Inflammatory macrophage treated with lipopolysaccharide for 1 hour (primary cell): Measurements from ENCODE around the gene DLGAP1.

Source experiments
- DNase-seq, 2 donors: peaks; one replicate each; pipeline ENCODE4 v3.0.0-alpha.2; 2020 to 2022

Gene DLGAP1

DNA sequence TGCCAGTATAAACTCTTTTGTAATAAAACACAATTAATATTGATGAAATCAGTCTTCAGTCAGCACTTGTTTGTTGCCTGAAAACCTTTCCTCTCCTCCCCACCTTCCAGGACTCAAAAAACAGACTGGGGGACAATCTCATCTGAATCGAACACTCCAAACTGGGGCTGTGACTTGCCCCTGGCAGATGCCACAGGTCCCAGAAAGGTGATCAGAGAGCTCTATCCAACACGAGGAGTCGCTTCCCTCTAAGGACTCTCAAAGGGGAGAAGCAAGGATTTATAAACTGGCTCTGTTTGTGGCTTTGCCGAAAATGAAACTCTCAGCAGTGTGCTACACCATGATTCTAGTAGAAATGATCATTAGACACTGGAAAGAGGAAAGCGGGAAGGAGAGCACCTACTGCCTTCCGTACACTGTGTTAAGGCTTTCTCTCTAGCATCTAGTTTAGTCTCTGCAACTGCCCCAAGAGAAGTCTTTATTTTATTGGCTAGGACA lies 805.9 kb downstream of the DLGAP1 start:
- no peak for DNase-seq

DNA sequence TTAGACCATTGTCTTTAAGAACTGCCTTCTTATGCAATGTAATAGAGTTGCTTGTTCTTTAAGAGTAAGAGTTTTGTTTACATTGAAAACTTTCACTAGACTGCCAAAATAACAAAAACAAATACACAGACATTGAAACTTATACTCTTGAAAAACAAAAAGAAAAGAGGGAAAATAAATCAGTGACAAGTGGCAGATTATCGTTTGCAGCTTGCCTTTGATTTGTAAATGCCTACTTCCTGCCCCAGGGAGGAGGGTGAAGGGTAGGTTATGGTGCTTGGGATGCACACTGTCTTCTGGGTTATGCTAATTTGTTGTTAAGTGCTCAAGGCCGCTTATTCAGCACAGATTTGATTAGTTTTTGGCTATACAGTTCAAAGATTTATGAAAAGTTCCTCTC lies 806.5 kb downstream of the DLGAP1 start:
- DNase-seq: no peak

DNA sequence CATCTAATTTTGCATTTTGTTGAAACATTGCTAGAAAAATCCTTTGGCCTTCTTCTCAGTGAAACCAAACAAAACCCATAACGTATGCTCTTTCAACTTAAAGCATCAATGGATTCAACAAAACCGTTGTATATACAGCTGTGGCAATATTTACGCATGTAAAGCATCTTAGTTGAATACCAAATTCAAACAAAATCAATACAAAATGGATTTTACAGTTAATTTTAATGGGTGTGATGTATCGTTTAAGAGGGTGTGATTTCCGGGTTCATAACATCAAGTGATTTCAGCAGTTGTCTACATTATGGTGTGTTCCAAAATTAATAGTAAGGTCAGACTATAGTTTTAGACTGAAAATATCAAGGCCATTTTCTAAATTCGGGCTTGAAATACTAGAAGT lies 806.9 kb downstream of the DLGAP1 start:
- DNase-seq: no peak

DNA sequence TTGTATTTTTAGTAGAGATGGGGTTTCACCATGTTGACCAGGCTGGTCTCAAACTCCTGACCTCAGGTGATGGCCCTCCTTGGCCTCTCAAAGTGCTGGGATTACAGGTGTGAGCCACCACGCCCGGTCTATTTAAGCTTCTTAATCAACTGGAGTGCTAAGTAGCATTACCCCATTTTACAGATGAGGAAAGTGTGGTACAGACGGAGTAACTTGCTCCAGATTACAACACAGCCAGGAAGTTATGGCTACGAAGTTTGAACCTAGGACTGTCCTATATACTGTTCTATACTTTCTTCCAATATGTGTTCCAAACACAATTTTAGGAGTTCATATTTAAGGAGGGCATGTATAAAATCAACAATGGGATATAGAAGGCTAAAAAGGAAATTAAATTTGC lies 807.5 kb downstream of the DLGAP1 start:
- no peak for DNase-seq

DNA sequence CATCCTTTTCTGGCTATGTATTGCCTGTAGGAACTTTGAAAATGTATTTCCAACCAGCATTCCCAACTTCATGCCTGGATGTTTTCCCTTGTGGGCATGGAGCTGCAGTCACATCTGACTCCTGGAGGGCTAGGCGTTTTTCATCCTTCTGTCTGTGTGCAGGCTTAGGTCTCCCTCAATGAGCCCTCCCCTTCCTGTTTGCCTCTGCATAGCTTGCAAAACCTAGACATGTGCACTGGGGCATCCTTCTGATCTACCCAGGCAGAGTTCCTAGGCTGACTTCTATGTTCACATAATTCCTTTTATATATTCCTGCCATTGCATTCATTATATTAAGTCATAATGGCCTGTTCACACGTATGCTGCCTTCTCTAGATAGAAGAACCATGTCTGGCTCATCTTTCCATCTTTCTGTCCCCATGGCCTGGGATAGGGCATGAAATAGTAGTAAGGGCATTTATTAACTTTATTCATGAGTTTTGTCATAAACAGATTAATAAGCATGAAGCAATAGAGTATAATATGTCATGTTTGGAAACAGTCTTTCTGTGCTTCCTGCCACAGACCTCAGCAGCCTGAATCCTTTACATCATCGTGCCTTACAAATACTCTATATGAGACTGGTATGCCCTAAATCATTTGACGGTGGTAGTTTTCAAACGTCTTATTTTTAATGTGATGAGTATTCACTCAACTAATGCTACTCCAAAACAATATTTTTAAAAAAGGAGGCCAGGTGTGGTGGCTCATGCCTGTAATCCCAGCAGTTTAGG lies 809.5 kb downstream of the DLGAP1 start:
- no peak for DNase-seq

DNA sequence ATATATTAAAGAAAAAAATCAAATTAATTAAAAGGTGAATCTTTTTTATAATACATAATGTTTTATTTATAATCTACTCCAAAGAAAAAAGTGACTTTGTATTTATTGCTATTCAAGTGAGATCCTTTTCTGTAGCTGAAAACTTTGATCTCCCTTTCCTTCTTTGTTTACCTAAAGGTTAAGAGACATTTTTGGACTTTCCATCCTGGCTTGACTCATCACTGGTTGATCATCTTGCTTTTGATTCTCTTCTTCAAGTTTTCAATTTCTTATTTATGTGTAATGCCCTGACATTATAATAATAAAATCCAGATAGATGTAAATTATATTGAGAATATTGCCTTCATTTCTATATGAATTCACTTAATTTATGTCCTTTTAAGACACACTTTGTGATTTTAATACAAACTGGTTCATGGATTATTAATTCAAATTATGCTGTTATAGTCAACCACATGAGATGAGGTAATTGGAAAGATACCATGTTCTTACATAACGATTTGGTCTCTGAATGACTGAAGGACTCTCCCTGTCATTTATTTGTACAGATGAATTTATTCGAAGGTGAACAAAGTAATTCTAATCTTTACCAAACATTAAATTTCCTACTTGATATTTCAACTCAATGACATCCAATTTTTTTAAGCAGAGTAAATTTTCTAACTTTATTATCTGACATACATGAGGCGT lies 820.7 kb downstream of the DLGAP1 start:
- DNase-seq: no peak

DNA sequence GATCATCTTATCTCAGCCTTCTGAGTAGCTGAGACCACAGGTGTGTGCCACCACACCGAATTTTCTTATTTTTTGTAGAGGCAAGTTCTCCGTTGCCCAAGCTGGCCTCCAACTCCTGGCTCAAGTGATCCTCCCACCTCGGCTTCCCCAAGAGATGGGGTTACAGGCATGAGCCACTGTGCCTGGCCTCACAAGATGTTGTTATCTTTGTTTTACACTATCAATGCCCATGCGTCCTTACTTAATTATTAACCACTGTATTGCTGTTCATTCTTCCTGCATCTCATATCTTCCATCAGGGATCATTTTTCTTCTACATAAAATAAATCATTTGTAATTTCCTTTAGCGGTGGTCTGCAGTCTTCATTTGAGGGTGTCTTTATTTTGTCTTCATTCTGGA lies 823.2 kb downstream of the DLGAP1 start:
- DNase-seq: no peak

DNA sequence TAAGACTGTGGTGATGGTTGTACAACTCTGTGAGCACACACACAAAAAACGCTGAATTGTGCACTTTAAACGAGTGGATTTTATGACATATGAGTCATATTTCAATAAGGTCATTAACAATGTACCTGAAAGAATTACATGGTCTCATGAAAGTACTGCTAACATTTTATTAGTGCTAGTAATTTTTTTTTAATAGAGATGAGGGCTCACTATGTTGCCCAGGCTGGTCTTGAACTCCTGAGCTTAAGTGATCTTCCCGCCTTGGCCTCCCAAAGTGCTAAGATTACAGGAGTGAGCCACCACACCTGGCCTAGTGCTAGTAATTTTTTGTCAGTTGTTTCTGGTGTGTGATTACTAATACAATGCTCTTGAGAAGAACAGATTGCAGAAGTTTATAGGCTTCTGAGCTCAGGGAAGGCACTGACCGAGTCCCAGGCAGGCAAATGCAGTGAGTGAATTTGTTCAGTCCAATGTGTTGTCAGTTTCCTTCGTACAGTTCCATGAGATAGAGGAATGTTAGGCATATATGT lies 828.1 kb downstream of the DLGAP1 start:
- DNase-seq: no peak

DNA sequence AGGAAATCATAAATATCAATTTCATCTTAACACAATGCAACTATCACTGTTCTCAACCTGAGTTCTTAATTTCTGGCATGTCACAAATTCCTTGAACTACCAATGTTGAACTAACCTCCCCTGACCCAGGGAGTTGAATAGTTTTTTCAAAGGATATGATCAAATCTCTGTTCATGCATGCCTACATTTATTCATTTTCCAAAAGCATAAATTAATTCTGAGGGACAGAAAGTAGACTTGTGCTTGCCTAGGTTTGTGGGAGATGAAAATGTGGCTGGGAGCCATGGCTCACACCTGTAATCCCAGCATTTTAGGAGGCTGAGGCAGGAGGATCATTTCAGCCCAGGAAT lies 829.4 kb downstream of the DLGAP1 start:
- DNase-seq: no peak

DNA sequence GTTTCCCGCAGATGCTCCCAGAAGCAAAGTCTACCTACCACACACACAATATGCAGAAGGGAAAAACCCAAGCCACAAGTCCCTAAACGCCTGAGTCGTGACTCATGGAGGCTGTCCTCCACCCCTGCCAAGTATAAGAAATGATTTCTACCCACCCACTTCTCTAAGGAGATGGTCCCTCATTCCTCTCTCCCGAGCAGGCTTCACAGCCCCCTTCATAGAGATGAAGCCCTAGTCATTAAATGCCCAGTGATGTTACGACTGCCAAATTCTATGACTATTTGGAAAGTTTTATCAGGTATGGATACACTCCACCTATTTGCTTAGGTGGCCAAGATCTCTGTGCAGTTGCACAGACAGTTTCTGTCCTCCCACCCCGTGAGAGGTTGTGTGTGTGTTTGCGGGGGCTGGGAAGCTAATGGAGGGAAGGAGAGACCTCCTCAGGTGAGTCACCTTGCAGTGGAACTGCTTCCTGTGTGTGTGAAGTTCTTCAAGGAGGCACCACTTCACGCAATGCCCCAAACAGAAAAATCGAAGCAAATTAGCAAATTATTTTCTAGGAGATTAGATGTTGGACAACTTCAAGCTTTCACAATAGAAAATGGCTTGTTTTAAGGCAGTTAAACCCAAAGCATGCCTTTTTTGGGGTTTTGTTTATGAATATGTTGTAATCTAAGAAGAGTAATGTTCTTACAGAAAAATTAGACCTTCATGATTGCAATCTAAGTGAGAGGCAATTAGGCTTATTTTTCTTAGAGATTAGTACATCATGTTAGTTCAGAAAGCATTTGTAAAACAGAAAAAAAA lies 830.0 kb downstream of the DLGAP1 start:
- peak; percentile 78 to 90 for DNase-seq

DNA sequence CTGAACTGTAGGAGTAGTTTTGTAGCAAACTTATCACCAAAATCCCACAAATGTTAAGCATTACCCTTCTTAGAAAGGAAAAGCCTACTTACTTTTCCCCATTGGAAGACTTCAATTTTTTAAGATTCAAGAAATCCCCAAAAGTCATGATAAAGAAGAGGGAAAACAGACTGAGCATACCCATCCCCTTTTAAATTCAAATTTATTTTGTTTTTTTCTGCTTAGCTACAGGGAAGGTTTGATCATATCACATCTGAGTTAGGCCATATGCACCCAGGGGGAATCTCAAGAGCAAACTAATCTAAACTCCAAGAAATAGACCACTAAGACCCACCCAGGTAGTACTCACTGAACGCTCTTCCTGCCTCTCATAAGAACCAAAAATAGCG lies 830.6 kb downstream of the DLGAP1 start:
- DNase-seq: no peak

DNA sequence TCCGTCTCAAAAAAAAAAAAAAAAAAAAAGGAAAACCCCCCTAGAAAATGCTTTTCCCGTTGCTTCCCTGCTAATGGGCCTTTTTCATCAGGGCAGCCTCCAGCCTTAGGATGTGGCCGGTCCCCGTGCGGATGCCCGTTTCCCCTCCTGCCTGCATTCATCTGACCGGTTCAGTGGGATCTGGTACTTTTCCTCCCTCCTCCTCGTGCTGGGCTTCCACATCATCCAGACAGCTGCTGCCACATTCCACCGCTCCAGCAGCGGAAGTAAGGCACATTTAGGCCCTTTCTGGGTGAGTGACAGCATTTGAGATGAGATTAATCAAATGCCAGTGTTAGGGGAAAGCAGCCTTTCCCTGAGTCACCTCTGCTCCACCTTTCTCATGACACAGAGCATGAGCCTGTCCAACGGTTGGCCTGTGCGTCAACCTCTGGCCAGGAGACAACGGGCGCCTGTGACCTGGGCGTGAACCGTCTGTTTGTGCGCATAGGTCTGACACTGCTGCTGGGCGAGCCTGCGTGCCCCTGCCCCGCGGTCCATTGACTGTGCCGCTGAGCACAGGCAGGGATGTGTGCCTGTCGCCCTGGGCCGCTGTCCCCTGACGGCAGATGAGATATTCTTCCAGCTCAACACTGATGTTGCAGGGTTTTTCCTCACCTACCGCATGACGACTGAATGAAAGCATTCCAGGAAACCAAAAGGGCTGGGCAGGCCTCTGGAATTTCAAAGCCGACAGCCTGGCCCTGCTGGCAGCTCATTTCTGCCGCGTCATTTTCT lies 831.1 kb downstream of the DLGAP1 start:
- DNase-seq: peak; percentile 71 to 81

DNA sequence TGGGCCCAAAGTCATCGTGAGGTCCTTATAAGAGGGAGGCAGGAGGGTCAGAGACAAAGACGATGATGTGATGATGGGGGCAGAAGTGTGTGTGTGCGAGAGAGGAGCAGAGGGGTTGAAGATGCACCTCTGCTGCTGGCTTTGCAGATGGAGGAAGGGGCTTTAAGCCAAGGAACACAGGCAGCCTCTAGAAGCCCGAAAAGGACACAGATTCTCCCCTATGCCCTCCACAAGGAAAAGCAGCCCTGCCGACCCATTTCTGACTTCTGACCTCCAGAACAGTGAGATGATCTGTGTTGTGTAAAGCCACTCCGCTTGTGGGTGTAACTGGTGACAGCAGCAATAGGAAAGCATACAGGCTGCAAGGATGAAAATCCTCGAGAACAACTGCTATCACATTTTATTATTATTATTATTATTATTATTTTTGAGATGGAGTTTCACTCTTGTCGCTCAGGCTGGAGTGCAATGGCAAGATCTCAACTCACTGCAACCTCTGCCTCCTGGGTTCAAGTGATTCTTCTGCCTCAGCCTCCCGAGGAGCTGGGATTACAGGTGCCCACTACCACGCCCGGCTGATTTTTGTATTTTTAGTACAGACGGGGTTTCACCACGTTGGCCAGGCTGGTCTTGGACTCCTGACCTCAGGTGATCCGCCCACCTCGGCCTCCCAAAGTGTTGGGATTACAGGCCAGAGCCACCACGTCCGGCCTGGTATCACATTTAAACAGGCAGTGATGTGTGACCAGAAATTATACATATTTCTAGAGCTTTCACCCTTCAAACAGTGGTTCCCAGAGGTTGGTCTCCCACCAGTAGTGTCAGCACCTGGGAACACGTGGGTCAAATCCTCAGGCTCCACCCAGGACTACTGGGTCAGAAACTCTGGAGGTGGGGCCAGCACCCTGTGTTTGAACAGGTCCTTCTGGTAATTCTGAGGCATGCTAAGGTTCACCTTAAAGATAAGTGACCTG lies 834.7 kb downstream of the DLGAP1 start:
- no peak for DNase-seq

DNA sequence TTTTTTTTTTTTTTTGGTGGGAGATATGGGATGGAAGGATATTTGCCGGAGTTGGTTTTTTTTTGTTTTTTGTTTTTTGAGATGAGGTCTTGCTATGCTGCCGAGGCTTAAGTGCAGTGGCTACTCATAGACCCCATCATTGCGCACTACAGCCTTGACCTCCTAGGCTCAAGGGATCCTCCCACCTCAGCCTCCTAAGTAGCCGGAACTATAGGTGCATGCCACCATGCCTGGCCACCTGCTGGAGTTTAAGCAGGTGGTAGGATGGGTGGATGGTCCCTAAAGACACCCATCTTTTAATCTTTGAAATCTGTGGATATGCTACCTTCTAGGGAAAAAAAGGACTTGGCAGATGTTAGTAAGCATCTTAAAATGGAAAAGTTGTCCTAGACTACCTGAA lies 835.4 kb downstream of the DLGAP1 start:
- no peak for DNase-seq

DNA sequence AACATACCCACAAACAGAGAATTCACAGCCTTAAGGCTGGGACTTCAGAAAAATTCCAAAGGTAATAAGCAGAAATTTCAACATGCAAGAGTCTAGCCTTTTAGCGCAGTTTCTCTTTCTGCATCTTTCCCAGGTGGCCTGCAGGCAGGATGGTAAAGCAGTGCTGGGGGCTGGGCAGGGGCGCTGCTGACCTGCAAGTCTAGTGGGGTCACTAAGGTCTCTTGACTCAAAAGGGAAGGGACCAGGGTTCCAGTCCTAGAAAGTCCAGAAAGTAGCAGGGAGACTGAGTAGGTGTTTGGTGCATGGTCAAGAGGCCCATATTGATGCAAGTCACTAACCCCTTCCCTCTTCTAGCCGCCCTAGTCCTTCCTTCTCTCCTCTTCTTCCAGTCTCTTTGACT lies 835.9 kb downstream of the DLGAP1 start:
- no peak for DNase-seq

DNA sequence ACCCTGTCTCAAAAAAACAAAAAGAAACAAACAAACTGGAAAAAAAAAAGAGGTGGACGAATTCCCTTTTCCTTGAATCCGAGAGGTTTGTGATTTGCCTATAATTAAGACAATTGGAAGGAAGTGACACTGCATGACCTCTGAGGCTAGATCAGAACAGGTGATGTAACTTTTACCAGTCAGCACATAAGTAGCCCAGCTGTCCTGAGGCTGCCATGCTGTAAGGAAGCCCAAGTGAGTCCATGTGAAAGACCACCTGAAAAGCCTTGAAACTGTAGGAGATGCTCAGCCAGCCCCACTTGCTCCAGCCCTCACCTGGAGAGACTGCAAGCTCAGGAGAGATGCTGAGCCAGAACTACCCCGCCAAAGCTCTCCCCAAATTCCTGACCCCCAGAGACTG lies 838.4 kb downstream of the DLGAP1 start:
- DNase-seq: no peak

DNA sequence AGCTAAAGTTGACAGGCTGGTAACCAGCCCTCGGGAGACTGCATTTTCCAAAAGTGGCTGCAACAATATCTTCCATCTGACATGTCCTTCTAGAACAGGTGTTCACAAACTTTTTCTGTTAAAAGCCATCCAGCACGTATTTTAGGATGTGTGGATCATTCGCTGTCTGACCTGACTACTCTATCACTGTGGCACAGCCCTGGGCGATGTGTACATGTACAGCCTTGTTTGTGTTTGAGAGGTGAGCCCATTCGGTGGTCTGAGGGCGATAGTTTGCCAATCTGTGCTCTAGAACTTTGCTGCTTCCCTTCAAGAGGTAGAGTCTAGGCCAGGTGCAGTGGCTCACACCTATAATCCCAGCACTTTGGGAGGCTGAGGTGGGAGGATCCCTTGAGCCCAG lies 839.0 kb downstream of the DLGAP1 start:
- DNase-seq: no peak

DNA sequence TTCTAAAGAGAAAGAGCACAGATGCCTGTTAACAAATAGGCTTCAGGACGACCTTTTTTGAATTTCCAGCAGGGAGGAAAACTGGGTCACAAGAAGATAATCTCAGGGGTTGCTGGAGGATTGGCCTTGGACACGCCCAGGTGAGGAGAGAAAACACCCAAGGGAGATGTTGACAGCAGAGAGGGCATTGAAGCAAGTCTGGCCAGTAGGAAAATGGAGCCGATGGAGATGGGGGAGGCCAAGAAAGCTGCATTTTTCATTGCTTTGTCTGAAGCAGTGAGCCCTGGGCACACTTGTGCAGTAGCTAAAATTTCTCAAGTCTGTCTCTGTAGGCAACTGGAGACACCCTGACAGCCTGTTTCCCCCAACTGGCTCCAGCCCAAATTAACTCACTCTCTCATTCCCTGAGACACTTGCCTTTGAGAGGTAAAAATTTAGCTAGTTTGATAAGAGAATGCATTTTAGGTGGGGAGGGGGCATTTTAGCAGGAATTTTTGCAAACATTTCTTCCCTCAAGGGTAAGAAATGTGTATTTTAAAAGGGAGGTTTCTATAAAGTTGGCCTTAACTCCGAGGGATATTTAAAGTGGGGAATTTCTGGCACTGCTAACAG lies 839.6 kb downstream of the DLGAP1 start:
- DNase-seq: no peak

DNA sequence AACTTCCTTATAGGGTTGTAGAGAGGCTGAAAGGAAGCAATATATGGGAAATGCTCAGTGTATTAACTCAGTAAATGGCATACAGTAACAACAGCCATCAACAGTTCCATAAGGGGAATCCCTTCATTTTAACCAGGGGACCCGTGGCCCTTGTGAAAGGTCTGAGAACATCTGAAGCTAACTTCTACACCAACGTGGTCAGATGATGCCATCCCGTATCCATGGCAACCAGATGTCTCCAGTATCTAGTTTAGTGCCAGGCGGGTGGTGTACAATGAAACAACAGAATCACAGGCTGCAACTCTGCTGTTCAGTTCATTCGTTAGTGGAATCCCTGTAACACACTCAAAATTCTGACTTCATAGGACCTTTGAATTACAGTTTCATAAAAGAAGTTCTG lies 842.8 kb downstream of the DLGAP1 start:
- DNase-seq: no peak

DNA sequence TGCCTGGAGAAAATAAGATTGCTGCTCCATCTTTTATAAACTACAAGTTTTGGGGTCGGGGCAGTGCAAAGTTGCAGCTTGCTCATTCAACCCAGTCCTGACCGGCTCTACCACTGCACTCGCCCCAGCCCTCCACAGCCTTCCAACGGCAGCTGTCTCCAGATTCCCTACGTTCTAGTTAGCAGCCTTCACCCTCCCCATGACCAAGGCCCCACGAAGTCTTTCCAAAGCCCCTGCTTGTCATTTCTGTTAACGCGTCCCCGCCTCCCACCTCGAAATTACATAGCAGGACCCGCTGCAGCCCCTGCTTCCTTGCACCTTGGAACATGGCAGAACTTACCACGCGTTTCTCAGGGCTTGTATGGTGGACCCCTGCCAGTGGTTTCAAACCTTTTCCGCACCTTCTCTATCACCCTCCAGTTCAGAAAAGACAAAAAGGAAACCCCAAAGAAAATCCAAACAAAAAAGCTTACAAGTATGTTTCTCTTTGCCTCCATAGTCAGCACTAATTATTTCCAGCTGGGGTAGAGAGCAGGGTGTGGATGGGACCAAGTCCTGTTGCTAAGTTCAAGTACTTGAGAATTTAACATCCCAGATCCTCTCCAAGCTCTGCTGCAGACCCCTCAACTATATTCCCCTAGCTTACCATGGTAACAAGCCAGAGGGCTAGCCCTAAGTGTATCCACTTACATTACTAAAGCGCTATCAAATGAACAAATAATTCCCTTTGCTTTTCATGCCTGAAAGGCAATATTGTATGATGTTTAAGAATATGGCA lies 843.6 kb downstream of the DLGAP1 start:
- DNase-seq: no peak
